ENCODE data around the gene KRTAP12-2.
"Not testable (repeated sequence)": the region's sequence is repeated elsewhere in the genome, so short reads cannot be mapped to it uniquely, and the experiment has no call there.

KRTAP12-2 gene

DNA sequence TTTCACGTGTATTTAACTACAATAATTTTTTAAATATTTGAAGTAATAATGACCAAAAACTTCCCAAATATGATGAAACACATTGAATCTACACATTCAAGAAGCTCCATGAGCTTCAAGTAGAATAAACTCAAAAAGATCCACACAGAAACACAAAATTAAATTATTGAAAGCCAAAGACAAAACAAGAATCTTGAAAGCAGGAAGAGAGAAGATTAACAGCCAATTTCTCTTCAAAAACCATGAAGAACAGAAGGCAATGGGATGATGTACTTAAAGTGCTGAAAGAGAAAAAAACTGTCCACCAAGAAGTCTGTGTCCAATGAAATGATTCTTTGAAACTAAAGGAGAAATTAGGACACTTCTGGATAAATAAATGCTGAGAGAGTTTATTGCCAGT, 34.7 kb downstream of the KRTAP12-2 start:
- no peak for DNase-seq (ENCODE audit: low read depth, low spot score)
- no peak overlapping the region for H3K27ac ChIP-seq

DNA sequence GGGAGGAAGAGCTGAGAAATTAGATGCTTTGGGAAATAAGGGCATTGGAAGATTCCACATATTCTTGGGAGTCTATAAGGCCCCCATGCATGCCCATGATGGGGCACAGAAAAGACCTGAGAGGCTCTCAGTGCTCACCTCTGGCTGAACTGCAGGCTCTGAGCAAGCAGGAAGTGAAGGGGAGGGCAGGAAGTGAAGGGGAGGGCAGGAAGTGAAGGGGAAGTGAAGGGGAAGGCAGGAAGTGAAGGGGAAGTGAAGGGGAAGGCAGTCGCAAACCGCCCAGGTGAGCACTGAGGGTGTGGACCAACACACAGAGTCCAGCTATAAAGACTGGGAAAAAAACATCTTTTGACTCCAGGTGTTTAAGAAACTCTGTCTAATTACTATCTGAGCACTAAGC, 36.3 kb downstream of the KRTAP12-2 start:
- no peak overlapping the region for H3K27ac ChIP-seq
- no peak for DNase-seq (ENCODE audit: low read depth, low spot score)

DNA sequence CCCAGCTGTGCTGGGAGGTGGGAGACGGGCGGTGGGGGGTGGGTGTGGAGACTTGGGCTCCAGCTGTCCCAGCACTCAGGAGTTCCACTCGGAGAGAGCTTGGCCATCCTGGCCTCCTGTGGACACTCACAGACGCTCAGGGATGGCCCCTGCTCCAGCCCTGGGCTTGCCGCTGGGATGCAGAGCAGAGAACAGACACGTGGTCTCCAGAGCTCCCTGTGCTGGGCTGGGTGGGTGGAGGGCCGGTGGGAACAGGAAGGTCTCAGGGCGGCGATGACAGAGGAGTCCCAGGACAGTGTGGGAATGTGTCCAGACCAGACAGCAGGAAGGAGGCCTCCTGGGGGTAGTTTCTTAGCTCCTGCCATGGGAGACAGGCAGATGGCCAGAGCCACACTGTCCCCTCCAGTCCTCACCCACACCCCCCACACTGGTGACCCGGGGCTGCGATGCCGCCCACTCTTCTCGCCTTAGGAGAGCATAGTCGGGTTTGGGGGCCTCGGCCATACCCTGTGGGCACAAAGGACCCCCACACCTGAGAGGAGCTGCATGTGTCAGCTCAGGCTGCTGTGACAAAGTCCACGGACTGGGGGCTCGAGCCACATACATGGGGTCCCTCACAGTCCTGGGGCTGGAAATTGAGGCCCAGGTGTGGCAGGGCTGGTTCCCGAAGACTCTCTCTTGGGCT, 37.9 kb downstream of the KRTAP12-2 start:
- no peak overlapping the region for H3K27ac ChIP-seq

DNA sequence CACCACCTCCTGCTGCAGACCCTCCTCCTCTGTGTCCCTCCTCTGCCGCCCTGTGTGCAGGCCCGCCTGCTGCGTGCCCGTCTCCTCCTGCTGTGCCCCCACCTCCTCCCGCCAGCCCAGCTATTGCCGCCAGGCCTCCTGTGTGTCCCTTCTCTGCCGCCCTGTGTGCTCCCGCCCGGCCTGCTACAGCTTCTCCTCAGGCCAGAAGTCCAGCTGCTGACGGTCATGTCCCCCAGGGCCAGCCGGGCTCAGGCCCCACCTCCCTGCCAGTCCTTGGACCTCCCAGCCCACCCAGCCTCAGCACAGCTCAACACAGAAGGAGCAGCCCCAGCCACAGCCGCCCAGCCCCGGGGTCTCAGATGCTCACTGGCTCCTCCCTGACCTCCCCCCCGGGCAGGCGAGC, 38.9 kb downstream of the KRTAP12-2 start:
- not testable (repeated sequence) for DNase-seq (ENCODE audit: low read depth, low spot score)

More for the DNA sequence above, 37.9 kb downstream of the KRTAP12-2 start:
- DNase-seq (ENCODE audit: low read depth, low spot score) = no peak

DNA sequence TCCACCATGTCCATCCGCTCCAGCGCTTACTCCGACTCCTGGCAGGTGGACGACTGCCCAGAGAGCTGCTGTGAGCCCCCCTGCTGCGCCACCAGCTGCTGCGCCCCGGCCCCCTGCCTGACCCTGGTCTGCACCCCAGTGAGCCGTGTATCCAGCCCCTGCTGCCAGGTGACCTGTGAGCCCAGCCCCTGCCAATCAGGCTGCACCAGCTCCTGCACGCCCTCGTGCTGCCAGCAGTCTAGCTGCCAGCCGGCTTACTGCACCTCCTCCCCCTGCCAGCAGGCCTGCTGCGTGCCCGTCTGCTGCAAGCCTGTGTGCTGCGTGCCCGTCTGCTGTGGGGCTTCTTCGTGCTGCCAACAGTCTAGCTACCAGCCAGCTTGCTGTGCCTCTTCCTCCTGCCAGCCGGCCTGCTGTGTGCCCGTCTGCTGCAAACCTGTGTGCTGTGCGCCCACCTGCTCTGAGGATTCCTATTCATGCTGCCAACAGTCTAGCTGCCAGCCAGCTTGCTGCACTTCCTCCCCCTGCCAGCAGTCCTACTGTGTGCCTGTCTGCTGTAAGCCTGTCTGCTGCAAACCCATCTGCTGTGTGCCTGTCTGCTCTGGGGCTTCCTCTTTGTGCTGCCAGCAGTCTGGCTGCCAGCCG, 39.4 kb downstream of the KRTAP12-2 start:
- DNase-seq (ENCODE audit: low read depth, low spot score); H3K27ac ChIP-seq: not testable (repeated sequence)

More for the DNA sequence above, 38.9 kb downstream of the KRTAP12-2 start:
- H3K27ac ChIP-seq = not testable (repeated sequence)

DNA sequence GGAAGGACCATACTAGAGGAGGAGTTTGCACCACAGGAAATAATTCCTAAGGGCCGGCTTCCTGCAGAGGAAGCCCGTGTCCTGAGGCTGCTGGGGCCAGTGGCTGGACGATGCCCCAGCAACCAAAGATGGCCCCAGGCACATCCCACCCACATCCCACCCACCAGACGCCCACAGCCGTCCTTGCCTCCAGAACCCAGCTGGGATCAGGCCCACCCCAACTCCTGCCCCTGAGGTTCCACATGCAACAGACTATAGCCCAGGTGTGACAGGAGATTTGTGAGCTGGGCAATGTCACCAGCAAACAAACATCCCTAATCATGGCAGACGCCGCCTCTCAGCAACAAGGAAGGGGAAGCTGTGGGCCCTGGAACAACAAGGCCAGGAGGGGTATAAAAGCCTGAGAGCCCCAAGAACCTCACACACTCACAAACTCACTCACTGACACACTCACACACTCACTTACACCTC, 40.0 kb downstream of the KRTAP12-2 start, which contains the start of gene KRTAP10-9:
KRTAP10-9 (plus strand) TSS at position 421 of the 471 bp plus-strand sequence. CDS start 79 bp downstream, outside the sequence.
- no peak within 1 kb of the TSS for H3K27ac ChIP-seq

DNA sequence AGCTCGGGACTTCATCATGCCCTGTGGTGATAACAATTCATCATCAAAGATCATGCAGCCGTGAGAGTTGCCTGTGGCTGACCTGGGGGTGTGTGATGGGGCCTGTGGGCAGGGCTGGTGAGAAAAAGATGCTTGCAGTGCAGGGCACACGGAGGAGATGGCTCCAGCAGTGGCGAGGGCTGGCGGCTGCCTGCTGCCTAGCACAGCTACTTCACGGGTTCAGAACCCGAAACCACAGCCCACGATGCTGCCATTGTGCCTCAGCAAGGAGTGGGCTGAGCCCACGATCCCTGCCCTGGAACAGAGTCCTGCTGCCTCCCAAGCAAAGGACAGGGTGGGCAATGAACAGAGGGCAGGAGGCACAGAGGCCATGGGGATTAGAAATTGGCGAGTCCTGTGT, 40.5 kb downstream of the KRTAP12-2 start:
- DNase-seq (ENCODE audit: low read depth, low spot score) = no peak
- no peak overlapping the region for H3K27ac ChIP-seq

More for the DNA sequence above, 40.0 kb downstream of the KRTAP12-2 start, which contains the start of gene KRTAP10-9:
- no peak for DNase-seq (ENCODE audit: low read depth, low spot score)

DNA sequence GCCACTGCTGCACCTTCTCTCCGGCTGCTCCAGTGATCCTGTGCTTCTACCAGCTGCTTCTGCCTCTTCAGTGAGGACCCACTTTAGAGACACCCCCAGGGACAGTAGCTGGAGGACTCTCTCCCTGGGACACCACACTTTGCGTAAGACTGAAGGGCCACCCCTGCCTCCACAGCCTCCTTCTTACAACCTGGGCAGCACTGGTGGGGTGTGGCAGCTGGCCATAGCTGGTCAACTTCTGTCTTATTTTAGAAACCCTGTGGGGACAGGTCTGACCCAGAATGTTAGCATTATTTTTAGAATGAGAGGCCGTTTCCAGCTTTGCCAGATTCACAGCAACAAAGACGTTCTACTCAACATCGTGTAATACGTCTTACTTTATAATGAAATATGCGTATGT, 41.0 kb downstream of the KRTAP12-2 start:
- no peak overlapping the region for H3K27ac ChIP-seq
- DNase-seq (ENCODE audit: low read depth, low spot score) = no peak

DNA sequence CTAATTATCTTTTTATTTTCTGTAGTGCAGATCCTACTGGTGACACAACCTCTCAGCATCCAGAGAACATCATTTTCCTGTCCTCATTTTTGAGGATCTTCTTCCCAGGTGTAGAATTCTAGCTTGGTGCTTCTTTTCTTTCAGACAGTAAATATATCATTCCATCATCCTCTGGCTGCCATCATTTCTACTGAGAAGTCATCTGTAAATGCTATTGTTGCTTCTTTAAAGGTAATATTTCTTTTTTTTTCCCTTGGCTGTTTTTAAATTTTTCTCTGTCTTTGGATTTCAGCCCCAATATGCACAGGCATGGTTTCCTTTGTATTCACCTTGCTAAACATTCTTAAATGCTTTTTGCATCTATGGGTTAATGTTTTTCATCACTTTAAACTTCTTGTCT, 43.2 kb downstream of the KRTAP12-2 start:
- no peak for DNase-seq (ENCODE audit: low read depth, low spot score)
- no peak overlapping the region for H3K27ac ChIP-seq

DNA sequence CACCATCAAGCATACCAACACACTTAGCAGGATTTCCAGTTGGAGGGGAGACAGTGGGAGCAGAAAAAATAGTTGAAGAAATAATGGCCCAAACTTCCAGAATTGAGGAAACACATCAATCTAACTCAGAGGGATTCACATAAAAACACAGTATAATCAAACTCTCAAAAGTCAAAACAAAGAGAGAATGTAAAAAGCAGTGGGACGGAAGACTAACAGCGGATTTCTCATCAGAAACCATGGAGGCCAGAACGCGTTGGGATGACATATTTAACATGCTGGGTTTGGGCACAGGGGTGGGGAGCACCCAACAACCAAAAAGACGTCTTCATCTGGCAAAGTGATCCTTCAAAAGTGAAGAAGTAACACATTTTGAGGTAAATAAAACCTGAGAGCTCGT, 46.8 kb downstream of the KRTAP12-2 start:
- DNase-seq (ENCODE audit: low read depth, low spot score) = no peak
- no peak overlapping the region for H3K27ac ChIP-seq

DNA sequence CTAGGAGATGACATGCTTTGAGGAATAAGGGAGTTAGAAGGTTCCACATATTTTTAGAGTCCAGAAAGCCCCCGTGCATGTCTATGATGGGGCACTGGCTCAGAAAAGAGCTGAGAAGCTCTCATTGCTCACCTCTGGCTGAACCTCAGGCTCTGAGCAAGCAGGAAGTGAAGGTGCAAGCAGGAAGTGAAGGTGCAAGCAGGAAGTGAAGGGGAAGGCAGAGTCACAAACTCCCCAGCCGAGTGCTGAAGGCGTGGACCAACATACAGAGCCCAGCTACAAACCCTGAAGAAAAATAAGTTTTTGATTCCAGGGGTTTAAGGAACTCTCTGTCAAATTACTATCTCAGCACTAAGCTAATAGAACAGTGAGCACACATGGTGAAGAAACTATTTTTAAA, 47.8 kb downstream of the KRTAP12-2 start:
- no peak overlapping the region for H3K27ac ChIP-seq
- DNase-seq (ENCODE audit: low read depth, low spot score) = no peak

DNA sequence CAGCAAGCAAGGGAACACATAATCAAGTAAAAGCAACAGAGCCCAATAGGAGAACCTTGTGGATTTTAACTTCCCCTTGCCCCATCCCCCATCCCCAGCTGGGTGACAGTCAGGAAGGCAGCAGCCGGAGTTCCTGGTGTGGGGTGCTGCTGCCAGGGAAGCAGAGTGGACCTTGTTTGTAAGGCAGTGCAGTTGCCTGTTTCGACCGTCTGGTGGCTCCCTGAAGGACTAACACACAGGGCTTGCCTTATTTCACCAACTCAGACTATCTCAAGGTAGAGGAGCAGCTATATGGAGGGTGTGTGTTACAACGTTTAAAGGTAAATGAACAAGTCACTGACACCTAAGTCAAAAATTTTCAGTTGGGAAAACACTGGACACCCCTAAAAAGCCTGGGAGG, 48.2 kb downstream of the KRTAP12-2 start:
- H3K27ac ChIP-seq = no peak overlapping the region
- DNase-seq (ENCODE audit: low read depth, low spot score) = no peak

DNA sequence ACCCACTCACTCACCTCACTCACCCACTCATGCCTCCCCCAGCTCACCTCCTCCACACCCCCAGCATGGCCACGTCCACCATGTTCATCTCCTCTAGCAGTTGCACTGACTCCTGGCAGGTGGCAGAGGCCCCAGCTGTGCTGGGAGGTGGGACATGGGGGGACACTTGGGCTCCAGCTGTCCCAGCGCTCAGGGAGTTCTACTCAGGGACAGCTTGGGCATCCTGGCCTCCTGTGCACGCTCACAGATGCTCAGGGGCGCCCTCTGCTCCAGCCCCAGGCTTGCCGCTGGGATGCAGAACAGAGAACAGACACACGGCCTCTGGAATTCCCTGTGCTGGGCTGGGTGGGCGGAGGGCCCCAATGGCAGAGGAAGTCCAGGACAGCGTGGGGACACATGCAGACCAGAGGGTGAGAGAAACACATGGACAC, 49.6 kb downstream of the KRTAP12-2 start:
- H3K27ac ChIP-seq = no peak overlapping the region
- no peak for DNase-seq (ENCODE audit: low read depth, low spot score)

DNA sequence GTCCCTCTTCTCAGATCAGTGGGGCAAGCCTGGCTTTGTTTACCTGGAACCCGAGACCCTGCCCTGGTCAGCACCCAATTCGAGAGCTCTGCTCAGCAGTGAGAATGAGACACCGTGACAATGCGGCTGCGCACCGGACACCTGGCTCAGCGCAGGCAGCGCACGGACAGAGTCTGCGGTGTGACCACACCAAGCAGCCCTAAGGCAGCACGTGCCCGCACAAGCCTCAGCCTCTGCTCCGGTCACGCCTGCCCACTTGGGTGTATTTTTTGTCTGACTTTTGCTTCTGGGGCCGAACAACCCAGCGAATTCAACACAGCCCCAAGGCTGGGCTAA, 50.2 kb downstream of the KRTAP12-2 start:
- DNase-seq (ENCODE audit: low read depth, low spot score) = no peak
- no peak overlapping the region for H3K27ac ChIP-seq

Measured in epithelial cell of prostate (primary cell).